ENCODE results near the gene CDH4. TPM values are rescaled to one million over a fixed set of nuclear protein-coding genes. Genes with fewer than 3 reads are reported as not detected.

Gene CDH4
- total RNA-seq, 1 donor from 2014 or later = 39.7 TPM

DNA sequence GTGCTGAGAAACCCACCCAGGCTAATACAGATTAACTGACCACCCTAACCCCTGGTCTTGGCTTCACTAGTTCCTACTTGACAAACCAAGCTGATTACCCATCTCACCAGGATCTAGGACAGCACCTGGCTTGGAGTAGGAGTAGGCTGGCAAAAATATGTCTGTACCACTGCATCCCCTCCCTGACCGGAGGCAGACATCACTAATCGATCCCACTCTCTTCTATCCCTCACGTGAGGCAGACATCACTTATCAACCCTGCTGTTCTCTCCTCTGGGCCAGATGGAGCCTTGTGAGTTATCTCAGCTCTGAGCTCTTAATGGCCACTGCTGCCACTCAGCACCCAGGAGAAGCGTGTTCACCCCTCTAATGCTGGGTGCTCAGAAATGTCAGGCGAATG, 324.3 kb downstream of the CDH4 start:
- no peak for TF ChIP-seq CTCF (IDR thresholded peaks at IDR 0.05; ENCODE audit: insufficient read depth, low read length, poor library complexity, severe bottlenecking)
- H3K36me3 ChIP-seq (ENCODE audit: control insufficient read depth, insufficient read depth, low read length) = no peaks in the 10 kb centered on the region
- no peak for DNase-seq (ENCODE audit: low read depth)
- no peak overlapping the region for H3K4me3 ChIP-seq (ENCODE audit: low read depth, low read length)
- no peaks in the 10 kb centered on the region for H3K27me3 ChIP-seq (ENCODE audit: control insufficient read depth, insufficient read depth, low read length)

GRCh38 chr20:61577065-61577464, 325.0 kb downstream of the CDH4 start:
- Histone ChIP-seq H3K36me3 (ENCODE audit: control insufficient read depth, insufficient read depth, low read length) (no peaks in the 10 kb centered on the region), H3K4me3 (ENCODE audit: low read depth, low read length) (no peak overlapping the region), H3K27me3 (ENCODE audit: control insufficient read depth, insufficient read depth, low read length) (no peaks in the 10 kb centered on the region)
- TF ChIP-seq CTCF (IDR thresholded peaks at IDR 0.05; ENCODE audit: insufficient read depth, low read length, poor library complexity, severe bottlenecking) = no peak
- no peak for DNase-seq (ENCODE audit: low read depth)

DNA sequence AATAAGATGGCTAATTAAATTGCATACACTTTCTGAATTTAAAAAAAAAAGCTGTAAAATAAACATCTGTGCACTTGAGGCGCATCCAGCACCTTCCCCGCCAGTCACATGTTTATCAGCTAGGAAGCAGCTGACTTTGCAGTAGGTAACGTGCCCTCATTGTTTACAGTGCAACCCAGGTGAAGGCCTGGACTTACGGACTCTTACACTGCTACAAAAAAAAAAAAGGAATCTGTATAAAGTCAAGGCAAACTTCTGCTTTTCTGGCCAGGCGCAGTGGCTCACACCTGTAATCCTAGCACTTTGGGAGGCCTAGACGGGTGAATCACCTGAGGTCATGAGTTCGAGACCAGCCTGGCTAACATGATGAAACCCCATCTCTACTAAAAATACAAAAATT, 327.8 kb downstream of the CDH4 start:
- no peak for DNase-seq (ENCODE audit: low read depth)
- H3K4me3 ChIP-seq (ENCODE audit: low read depth, low read length) = no peak overlapping the region
- no peaks in the 10 kb centered on the region for H3K27me3 ChIP-seq (ENCODE audit: control insufficient read depth, insufficient read depth, low read length)
- no peaks in the 10 kb centered on the region for H3K36me3 ChIP-seq (ENCODE audit: control insufficient read depth, insufficient read depth, low read length)
- TF ChIP-seq CTCF (IDR thresholded peaks at IDR 0.05; ENCODE audit: insufficient read depth, low read length, poor library complexity, severe bottlenecking) = no peak

DNA sequence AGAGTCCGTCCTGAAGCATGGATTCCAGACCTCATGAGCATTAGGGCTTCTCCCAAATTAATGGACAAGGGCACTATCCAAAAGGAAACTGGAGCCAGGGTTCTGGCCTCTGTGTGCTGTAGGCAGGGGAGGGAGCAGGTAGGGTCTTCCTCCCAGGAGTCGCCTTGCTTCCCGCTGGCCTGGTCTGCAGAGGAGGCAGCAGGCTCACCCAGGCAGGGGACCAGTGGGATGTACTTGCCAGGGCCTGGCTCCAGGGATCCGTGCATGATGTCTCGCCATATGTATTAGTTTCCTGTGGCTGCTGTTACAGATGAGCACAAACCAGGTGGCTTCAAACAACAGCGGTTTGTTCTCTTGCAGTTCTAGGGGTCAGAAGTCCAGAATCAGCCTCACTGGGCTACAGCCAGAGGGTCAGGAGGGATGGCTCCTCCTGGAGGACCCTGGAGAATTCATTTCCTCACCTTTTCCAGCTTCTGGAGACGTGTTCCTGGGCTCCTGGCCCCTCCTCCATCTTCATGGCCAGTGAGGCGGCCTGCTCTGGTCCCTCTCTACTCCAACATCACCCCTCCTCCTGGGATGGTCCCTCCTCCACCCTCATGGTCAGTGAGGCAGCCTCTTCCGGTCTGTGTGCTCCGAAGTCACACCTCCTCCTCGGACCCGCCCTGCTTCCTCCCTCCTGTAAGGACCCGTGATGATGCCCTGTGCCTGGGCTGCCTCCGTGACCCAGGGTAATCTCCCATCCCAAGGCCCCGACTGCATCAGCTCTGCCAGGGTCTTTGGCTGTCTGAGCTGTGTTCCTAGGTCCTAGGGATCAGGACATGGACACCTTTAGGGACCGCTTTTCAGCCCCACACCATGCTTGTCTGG, 329.1 kb downstream of the CDH4 start:
- DNase-seq (ENCODE audit: low read depth) = no peak
- no peak for TF ChIP-seq CTCF (IDR thresholded peaks at IDR 0.05; ENCODE audit: insufficient read depth, low read length, poor library complexity, severe bottlenecking)
- H3K4me3 ChIP-seq (ENCODE audit: low read depth, low read length) = no peak overlapping the region
- H3K27me3 ChIP-seq (ENCODE audit: control insufficient read depth, insufficient read depth, low read length) = no peaks in the 10 kb centered on the region
- no peaks in the 10 kb centered on the region for H3K36me3 ChIP-seq (ENCODE audit: control insufficient read depth, insufficient read depth, low read length)

GRCh38 chr20:61581825-61582188, 329.7 kb downstream of the CDH4 start:
- TF ChIP-seq CTCF (IDR thresholded peaks at IDR 0.05; ENCODE audit: insufficient read depth, low read length, poor library complexity, severe bottlenecking) = no peak
- no peaks in the 10 kb centered on the region for H3K36me3 ChIP-seq (ENCODE audit: control insufficient read depth, insufficient read depth, low read length)
- no peak for DNase-seq (ENCODE audit: low read depth)
- H3K4me3 ChIP-seq (ENCODE audit: low read depth, low read length) = no peak overlapping the region
- no peaks in the 10 kb centered on the region for H3K27me3 ChIP-seq (ENCODE audit: control insufficient read depth, insufficient read depth, low read length)
